Measurements from ENCODE around the gene CELSR3.

CELSR3 gene

DNA sequence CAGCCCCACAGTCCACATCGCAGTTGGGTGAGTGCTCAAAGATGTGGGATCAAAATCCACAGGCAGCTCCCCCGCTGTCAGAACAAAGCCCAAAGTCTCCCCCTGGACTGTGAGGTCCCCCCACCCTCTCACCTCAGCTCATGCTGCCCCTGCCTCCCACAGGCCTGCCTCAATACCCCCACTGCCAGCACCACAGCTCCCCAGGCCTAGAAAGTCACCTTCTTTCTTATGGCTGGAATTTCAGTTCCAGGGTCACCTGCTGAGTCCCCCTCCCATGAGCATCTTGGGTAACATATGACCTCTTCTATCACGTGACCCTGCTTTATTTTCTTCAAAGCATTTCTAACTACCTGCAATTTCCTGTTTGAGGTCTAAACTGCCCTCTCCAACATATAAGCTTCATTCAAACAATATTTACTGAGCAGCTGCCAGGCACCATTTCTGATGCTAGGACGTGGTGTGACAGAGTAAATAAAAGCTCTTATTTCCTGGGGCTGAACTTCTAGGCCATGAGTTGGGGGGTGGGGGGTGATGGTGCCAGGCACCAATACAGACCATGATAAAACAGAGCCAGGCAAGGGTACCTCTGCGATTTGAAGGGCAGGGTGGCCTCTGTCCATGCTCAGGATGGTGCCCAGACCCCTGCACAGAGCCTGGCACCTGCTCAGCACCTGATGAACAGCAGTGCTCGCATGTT is 38.7 kb downstream of the CELSR3 start:
- no peak for DNase-seq (ENCODE audit: low read depth)
- no peak overlapping the region for H3K4me3 ChIP-seq (replicated peaks; ENCODE audit: low read depth, low read length)
- TF ChIP-seq, protein P1, sequence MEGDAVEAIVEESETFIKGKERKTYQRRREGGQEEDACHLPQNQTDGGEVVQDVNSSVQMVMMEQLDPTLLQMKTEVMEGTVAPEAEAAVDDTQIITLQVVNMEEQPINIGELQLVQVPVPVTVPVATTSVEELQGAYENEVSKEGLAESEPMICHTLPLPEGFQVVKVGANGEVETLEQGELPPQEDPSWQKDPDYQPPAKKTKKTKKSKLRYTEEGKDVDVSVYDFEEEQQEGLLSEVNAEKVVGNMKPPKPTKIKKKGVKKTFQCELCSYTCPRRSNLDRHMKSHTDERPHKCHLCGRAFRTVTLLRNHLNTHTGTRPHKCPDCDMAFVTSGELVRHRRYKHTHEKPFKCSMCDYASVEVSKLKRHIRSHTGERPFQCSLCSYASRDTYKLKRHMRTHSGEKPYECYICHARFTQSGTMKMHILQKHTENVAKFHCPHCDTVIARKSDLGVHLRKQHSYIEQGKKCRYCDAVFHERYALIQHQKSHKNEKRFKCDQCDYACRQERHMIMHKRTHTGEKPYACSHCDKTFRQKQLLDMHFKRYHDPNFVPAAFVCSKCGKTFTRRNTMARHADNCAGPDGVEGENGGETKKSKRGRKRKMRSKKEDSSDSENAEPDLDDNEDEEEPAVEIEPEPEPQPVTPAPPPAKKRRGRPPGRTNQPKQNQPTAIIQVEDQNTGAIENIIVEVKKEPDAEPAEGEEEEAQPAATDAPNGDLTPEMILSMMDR (IDR thresholded peaks at IDR 0.05; ENCODE audit: low read length, missing control alignments) = no peak

DNA sequence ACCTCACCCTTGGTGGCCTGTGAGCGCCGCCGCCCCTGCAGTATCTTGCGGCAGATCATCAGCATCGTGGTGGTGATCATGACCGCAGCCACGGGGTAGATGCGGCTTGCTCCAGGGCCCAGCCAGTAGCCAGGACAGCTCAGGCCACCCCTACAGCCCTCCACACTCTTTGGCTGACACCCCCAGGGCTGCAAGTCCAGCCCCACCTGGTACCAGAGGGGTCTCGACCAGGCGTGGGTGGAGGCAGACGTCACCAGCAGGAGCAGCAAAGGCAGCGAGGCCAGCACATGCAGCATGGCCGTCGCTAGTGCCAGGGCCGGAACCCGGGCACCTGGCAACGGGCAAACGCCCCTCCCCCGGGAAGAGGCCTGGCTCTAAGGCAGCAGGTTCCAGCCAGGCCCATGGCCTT is 41.2 kb downstream of the CELSR3 start, which contains the start of gene TMEM89:
Gene TMEM89 (minus strand): TSS at position 309 of the 409 bp plus-strand sequence. CDS start 13 bp downstream, at position 296.
- DNase-seq (ENCODE audit: low read depth) = no peak
- no peak within 1 kb of the TSS for H3K4me3 ChIP-seq (replicated peaks; ENCODE audit: low read depth, low read length)
- TF ChIP-seq, protein P1 (IDR thresholded peaks at IDR 0.05; ENCODE audit: low read length, missing control alignments) = no peak

DNA sequence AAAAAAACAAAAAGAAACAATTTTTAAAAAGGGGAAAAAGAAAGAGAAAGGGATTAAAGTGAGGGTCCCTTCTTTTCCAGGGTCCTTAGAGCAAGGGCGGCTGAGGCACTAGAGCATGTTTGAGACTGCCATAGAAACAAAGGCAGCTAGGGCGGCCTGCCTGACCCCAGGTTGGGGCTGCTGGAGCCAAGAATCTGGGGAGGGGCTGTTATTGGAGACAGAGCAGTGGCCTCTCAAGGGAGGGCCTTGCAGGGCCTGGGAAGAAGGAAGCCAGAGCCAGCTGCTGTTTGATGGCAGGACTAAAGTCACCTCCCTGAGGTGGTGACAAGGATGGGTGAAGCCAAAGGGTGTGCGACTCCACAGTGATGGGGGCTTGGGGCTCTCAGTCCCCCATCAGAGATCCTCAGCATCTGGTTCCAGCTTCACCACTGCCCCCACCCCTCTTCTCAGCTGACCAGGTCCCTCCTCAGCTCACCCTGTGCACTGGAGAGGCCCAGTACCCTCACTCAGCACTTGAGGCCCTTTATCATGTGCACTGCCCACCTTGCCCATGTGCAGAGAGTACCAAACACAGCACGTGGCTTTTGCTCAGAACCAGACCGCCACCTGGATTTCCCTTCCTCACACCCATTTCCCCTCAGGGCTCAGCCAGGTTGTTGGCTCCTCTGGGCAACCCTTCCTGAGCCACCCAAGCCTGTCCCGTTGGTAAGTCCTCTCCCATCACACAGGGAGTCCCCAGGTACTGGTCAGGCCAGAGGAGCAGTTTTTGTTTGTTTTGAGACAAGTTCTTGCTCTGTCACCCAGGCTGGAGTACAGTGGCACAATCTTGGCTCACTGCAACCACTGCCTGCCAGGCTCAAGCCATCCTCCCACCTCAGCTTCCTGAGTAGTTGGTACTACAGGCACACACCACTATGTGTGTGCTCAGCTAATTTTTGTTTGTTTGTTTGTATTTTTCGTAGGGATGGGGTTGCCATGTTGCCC is 42.9 kb downstream of the CELSR3 start:
- TF ChIP-seq, protein P1 (IDR thresholded peaks at IDR 0.05; ENCODE audit: low read length, missing control alignments) = no peak
- DNase-seq (ENCODE audit: low read depth) = no peak
- no peak overlapping the region for H3K4me3 ChIP-seq (replicated peaks; ENCODE audit: low read depth, low read length)

DNA sequence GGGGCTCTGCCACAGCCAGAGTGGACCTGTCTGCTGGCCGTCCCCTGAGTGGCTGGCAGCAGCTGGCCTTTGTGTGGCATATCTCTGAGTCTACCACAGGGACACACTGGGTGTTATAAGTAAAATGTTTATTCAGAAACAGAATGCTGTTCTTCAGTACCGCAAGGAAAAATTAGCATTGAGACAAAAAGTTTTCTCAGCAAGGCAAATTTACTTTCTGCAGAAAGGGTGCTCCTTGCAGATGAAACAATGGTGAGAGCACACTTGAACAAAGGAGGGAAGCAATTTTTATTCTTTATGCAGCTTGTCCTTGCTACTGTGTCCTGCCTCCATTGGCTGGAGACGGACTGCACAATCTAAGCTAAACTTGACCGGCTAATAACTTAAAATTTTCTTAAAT is 45.1 kb downstream of the CELSR3 start:
- DNase-seq (ENCODE audit: low read depth) = no peak
- TF ChIP-seq, protein P1 (IDR thresholded peaks at IDR 0.05; ENCODE audit: low read length, missing control alignments) = no peak
- H3K4me3 ChIP-seq (replicated peaks; ENCODE audit: low read depth, low read length) = no peak overlapping the region

DNA sequence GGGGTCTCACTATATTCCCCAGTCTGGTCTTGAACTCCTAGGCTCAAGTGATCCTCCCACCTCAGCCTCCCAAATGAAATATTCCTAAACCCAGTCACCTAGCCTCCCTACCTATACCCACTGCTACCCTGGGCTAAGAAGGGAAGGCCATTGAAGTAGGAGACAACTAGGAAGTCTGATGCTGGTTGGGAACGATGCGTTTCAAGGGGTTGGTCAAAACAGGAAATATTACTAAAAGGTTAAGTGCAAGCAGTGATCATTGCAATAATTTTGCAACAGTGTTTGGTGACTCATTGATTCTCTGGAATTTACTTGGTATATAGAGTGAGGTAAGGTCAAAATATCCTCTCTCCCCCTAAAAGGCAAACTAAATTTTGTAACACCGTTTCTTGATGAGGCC is 48.6 kb downstream of the CELSR3 start:
- peak; percentile 87 for DNase-seq (ENCODE audit: low read depth)
- H3K4me3 ChIP-seq (replicated peaks; ENCODE audit: low read depth, low read length) = no peak overlapping the region
- TF ChIP-seq, protein P1 (IDR thresholded peaks at IDR 0.05; ENCODE audit: low read length, missing control alignments) = no peak

DNA sequence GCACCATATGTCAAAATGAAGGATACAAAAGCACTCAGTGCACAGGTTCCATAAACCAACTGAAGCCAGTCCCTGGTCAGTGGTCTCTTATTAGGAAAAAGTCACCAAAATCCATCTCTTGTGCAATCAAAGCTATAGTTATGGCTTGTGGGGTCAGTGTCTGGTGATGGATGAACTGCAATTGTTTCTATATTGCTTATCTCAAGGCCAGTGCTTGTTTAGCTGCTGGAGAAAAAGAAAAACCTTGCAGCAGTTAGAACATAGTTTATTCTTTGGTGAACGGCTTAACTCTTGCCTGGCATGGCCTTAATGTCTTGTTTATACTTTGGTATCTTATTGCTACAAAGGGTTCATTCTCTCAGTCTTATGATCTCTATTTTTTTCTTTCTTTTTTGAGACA is 50.4 kb downstream of the CELSR3 start:
- TF ChIP-seq, protein P1 (IDR thresholded peaks at IDR 0.05; ENCODE audit: low read length, missing control alignments) = no peak

More for the DNA sequence above, 50.4 kb downstream of the CELSR3 start:
- no peak for DNase-seq (ENCODE audit: low read depth)
- H3K4me3 ChIP-seq (replicated peaks; ENCODE audit: low read depth, low read length) = no peak overlapping the region

Measured in fibroblast of pulmonary artery (primary cell).